HCT116 (cell line): Measurements from ENCODE around the gene TULP4. TPM values are rescaled to one million over a fixed set of nuclear protein-coding genes. Genes with fewer than 3 reads are reported as not detected.

Experiments used
- ATAC-seq: fragments of 200-7000 bp; cut with Tn5 transposase; 2 replicates; pipeline ENCODE4 v1.9.1; 2020; ENCODE audit warnings: mild to moderate bottlenecking, moderate library complexity
- BruUV-seq: library from RNA; stranded (reverse); fragments of 400-500 nt; replicated peaks from 2 replicates; lab custom pipeline; 2021; lab: Mats Ljungman, UMichigan
- CTCF ChIA-PET: fragments of 300-600 bp; sonication (Branson Sonifier 250); formaldehyde crosslinking; loops from one replicate; lab custom pipeline; 2021; ENCODE audit warnings: antibody characterized with exemption; lab: Charles Lee
- POLR2A ChIA-PET: fragments of 300-600, 350-600 bp; sonication (Branson Sonifier 250); formaldehyde crosslinking; loops from one replicate; lab custom pipeline; 2021; ENCODE audit warnings: antibody characterized with exemption; lab: Charles Lee
- RAD21 ChIA-PET, 2 experiments: fragments of 300-600 bp; sonication (Branson Sonifier 250); formaldehyde crosslinking; loops; one replicate each; lab custom pipeline; 2023; ENCODE audit warnings: low total read pairs in 2 of 2; ENCODE audit not compliant: uncharacterized antibody in 2 of 2, unreplicated experiment in 2 of 2, low non-redundant PET in 1 of 2; lab: Charles Lee
- DNase-seq: peaks from one replicate; pipeline ENCODE4 v3.0.0-alpha.2; 2010; ENCODE audit warnings: low read depth, low spot score
- H2AFZ ChIP-seq: fragments of 200-600 bp; shearing (Covaris generic), sonication (generic); 2 replicates; pipeline ENCODE4 v1.6.1; 2017; ENCODE audit warnings: low read depth, mixed run types, mixed read lengths, antibody characterized with exemption, low read length; ENCODE audit not compliant: poor library complexity, severe bottlenecking
- H3K27ac ChIP-seq: 2 replicates; pipeline ENCODE4 v1.5.1; 2012; ENCODE audit warnings: low read depth, low read length
- H3K27me3 ChIP-seq: fragments of 200-600 bp; sonication (generic); 2 replicates; pipeline ENCODE4 v1.6.1; 2016; ENCODE audit warnings: mixed run types, low read length, mixed read lengths; ENCODE audit not compliant: insufficient read depth
- H3K36me3 ChIP-seq, 2 experiments: fragments of 200-500 bp in 1 of 2; fragments of 200-600 bp in 1 of 2; sonication (Bioruptor generic) in 1 of 2; sonication (generic) in 1 of 2; 2 replicates each; pipeline versions ENCODE4 v1.5.1 to v1.6.1; 2014 to 2016; ENCODE audit warnings: low read length in 2 of 2, inconsistent platforms in 1 of 2, mixed read lengths in 1 of 2, mixed run types in 1 of 2; ENCODE audit not compliant: insufficient read depth in 2 of 2, control insufficient read depth in 1 of 2
- H3K4me1 ChIP-seq, 2 experiments: fragments of 200-600 bp in 1 of 2; sonication (generic) in 1 of 2; 2 replicates each; pipeline versions ENCODE4 v1.5.1 to v1.6.1; 2012 to 2017; ENCODE audit warnings: low read length in 2 of 2, inconsistent platforms in 1 of 2, mild to moderate bottlenecking in 1 of 2, mixed read lengths in 1 of 2, mixed run types in 1 of 2, moderate library complexity in 1 of 2; ENCODE audit not compliant: insufficient read depth in 2 of 2, control insufficient read depth in 1 of 2
- H3K4me2 ChIP-seq: fragments of 200-600 bp; sonication (generic); 2 replicates; pipeline ENCODE4 v1.6.1; 2017; ENCODE audit warnings: mixed run types, low read length, mixed read lengths
- H3K4me3 ChIP-seq, 2 experiments: fragments of 200-600 bp in 1 of 2; sonication (generic) in 1 of 2; replicated peaks in 1 of 2; 2 replicates each; pipeline ENCODE4 v1.5.1; 2011 to 2016; ENCODE audit warnings: low read length in 2 of 2, control low read depth in 1 of 2, low read depth in 1 of 2, mild to moderate bottlenecking in 1 of 2, mixed read lengths in 1 of 2, mixed run types in 1 of 2
- H3K79me2 ChIP-seq: fragments of 200-600 bp; sonication (generic); 2 replicates; pipeline ENCODE4 v1.6.1; 2017; ENCODE audit warnings: mild to moderate bottlenecking, mixed run types, low read length, moderate library complexity, mixed read lengths; ENCODE audit not compliant: insufficient read depth
- H3K9ac ChIP-seq: fragments of 200-600 bp; sonication (generic); 2 replicates; pipeline ENCODE4 v1.6.1; 2016; ENCODE audit warnings: low read length, mixed read lengths
- H3K9me2 ChIP-seq: fragments of 200-600 bp; sonication (generic), shearing (Covaris generic); 2 replicates; pipeline ENCODE4 v1.6.1; 2017; ENCODE audit warnings: mixed run types, mild to moderate bottlenecking, moderate library complexity; ENCODE audit not compliant: insufficient read depth
- H3K9me3 ChIP-seq, 2 experiments: fragments of 200-500 bp in 1 of 2; fragments of 200-600 bp in 1 of 2; sonication (Bioruptor generic) in 1 of 2; sonication (generic) in 1 of 2; 2 replicates each; pipeline ENCODE4 v1.6.1; 2014 to 2017; ENCODE audit warnings: low read length in 2 of 2, mixed read lengths in 2 of 2, inconsistent platforms in 1 of 2, low read depth in 1 of 2, mild to moderate bottlenecking in 1 of 2, mixed run types in 1 of 2, moderate library complexity in 1 of 2; ENCODE audit not compliant: control insufficient read depth in 1 of 2, insufficient read depth in 1 of 2
- H4K20me1 ChIP-seq: fragments of 200-600 bp; sonication (generic), shearing (Covaris generic); 2 replicates; pipeline ENCODE4 v1.6.1; 2017; ENCODE audit warnings: mixed run types, mild to moderate bottlenecking, moderate library complexity; ENCODE audit not compliant: insufficient read depth
- CBX3 ChIP-seq: IDR thresholded peaks from 2 replicates; pipeline ENCODE4 v1.6.1; 2012; ENCODE audit warnings: low read depth
- EGR1 ChIP-seq: IDR thresholded peaks from 2 replicates; pipeline ENCODE4 v1.6.1; 2012; ENCODE audit warnings: low read depth
- ELF1 ChIP-seq: IDR thresholded peaks from 2 replicates; pipeline ENCODE4 v1.6.1; 2012; ENCODE audit warnings: low read depth, borderline replicate concordance
- EZH2 ChIP-seq: fragments of 200-600 bp; sonication (generic); IDR thresholded peaks from 2 replicates; pipeline ENCODE4 v1.6.1; 2017; ENCODE audit warnings: antibody characterized with exemption, mixed run types
- EZH2phosphoT487 ChIP-seq: fragments of 200-600 bp; IDR thresholded peaks from 2 replicates; pipeline ENCODE4 v1.6.1; 2018; ENCODE audit warnings: antibody characterized with exemption, borderline replicate concordance
- POLR2A ChIP-seq: IDR thresholded peaks from 2 replicates; pipeline ENCODE4 v1.7.0; 2011; ENCODE audit warnings: borderline replicate concordance; ENCODE audit not compliant: insufficient read depth, insufficient read length; ENCODE audit errors: extremely low read depth
- RAD21 ChIP-seq: IDR thresholded peaks from 2 replicates; pipeline ENCODE4 v1.6.1; 2012; ENCODE audit warnings: low read depth, mild to moderate bottlenecking
- REST ChIP-seq: IDR thresholded peaks from 2 replicates; pipeline ENCODE4 v1.6.1; 2012; ENCODE audit warnings: low read depth
- SP1 ChIP-seq: IDR thresholded peaks from 2 replicates; pipeline ENCODE4 v1.6.1; 2012; ENCODE audit warnings: low read depth
- SRF ChIP-seq: IDR thresholded peaks from 2 replicates; pipeline ENCODE4 v1.6.1; 2012; ENCODE audit warnings: low read depth
- TCF7L2 ChIP-seq: IDR thresholded peaks from 2 replicates; pipeline ENCODE4 v1.7.0; 2011; ENCODE audit warnings: borderline replicate concordance, inconsistent platforms; ENCODE audit not compliant: insufficient read depth, insufficient read length; ENCODE audit errors: extremely low read depth
- YY1 ChIP-seq: IDR thresholded peaks from 2 replicates; pipeline ENCODE4 v1.6.1; 2011; ENCODE audit warnings: low read length, low read depth, moderate library complexity, mild to moderate bottlenecking; ENCODE audit not compliant: insufficient replicate concordance; ENCODE audit errors: extremely low read depth
- ZFX ChIP-seq: fragments of 450-650 bp; IDR thresholded peaks from 2 replicates; pipeline ENCODE4 v1.6.1; 2017
- ZNF274 ChIP-seq: fragments of 200-500 bp; sonication (Bioruptor generic); IDR thresholded peaks from 2 replicates; pipeline ENCODE4 v1.6.1; 2014; ENCODE audit warnings: mild to moderate bottlenecking, low read depth, low read length, inconsistent platforms
- intact Hi-C: fragments of 100-400 bp; cut with micrococcal nuclease; formaldehyde crosslinking; loops from 2 replicates; pipeline ENCODE4 v1.10.0; 2022
- total RNA-seq: library from RNA; stranded (reverse); gene quantifications from one replicate; pipeline ENCODE4 v1.2.1, GENCODE V29; 2021; ENCODE audit not compliant: unreplicated experiment
- TF ChIP-seq, protein P1 (sequence below): IDR thresholded peaks from 2 replicates; pipeline ENCODE4 v1.6.1; 2012

TULP4 gene
- total RNA-seq, 1 experiment from 2014 or later, result 70.8 TPM

GRCh38 chr6:158457616-158458278, 145.5 kb downstream of the TULP4 start:
- H3K9me2 ChIP-seq, result no peaks in the 10 kb centered on the region
- H3K27me3 ChIP-seq, result no peaks in the 10 kb centered on the region
- POLR2A ChIA-PET, result no interaction called here
- no peak for ATAC-seq
- no TSS peak for BruUV-seq
- no peaks in the 10 kb centered on the region for H3K36me3 ChIP-seq
- H3K27ac ChIP-seq, result no peak overlapping the region
- CTCF ChIA-PET, result no interaction called here
- H4K20me1 ChIP-seq, result no peaks in the 10 kb centered on the region; the same call in 1 of the 2 replicates
- TF ChIP-seq REST, result no peak
- no peak for TF ChIP-seq SP1
- no peak for TF ChIP-seq EZH2
- no peaks in the 10 kb centered on the region for H3K9me3 ChIP-seq
- DNase-seq, result no peak
- no peak overlapping the region for H3K4me2 ChIP-seq
- RAD21 ChIA-PET, result no interaction called here
- no peaks in the 10 kb centered on the region for H3K4me1 ChIP-seq
- intact Hi-C loops, result no loop called here
- no peak overlapping the region for H3K9ac ChIP-seq
- no peaks in the 10 kb centered on the region for H3K79me2 ChIP-seq
- H2AFZ ChIP-seq, result no peak overlapping the region
- no peak overlapping the region for H3K4me3 ChIP-seq

DNA sequence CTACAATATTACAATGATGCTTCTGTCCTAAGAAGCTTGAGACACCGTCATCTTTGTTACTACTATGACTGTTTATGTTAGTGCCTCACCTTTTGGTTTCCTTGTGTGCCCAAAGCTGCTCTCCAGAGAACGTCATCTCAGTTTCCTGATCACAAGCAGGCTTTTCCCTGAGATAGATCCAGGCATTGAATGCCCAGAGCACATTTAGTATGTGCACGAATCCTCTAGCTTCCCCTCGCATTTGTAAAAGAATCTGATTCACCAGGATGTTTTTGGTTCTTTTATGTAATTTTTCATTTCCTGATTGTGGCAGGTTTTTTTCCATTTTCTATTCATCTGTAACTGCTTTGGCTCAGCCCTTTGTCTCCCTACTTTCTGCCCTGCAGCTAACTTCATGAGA, 147.5 kb downstream of the TULP4 start:
- no TSS peak for BruUV-seq
- H3K4me2 ChIP-seq, result no peak overlapping the region
- no peaks in the 10 kb centered on the region for H3K27me3 ChIP-seq
- no peak overlapping the region for H2AFZ ChIP-seq
- no peak overlapping the region for H3K4me3 ChIP-seq
- ChIA-PET POLR2A (no interaction called here), CTCF (no interaction called here), RAD21 (no interaction called here)
- no peaks in the 10 kb centered on the region for H3K9me3 ChIP-seq
- TF ChIP-seq POLR2A, result no peak
- TF ChIP-seq TCF7L2, result no peak
- no peak for TF ChIP-seq ELF1
- no peak for TF ChIP-seq CBX3
- TF ChIP-seq, protein P1, sequence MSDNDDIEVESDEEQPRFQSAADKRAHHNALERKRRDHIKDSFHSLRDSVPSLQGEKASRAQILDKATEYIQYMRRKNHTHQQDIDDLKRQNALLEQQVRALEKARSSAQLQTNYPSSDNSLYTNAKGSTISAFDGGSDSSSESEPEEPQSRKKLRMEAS, result no peak
- TF ChIP-seq EZH2phosphoT487, result no peak
- no peak for TF ChIP-seq EGR1
- TF ChIP-seq SRF, result no peak
- TF ChIP-seq ZNF274, result no peak
- no peak for TF ChIP-seq YY1
- no peak for TF ChIP-seq ZFX
- TF ChIP-seq RAD21, result no peak
- DNase-seq (no peak), ATAC-seq (no peak)
- intact Hi-C loops, result no loop called here
- no peaks in the 10 kb centered on the region for H3K4me1 ChIP-seq
- no peaks in the 10 kb centered on the region for H3K79me2 ChIP-seq
- H4K20me1 ChIP-seq, result no peaks in the 10 kb centered on the region; the same call in 1 of the 2 replicates
- H3K9ac ChIP-seq, result no peak overlapping the region
- H3K36me3 ChIP-seq, result peaks cover 0 to 4% of the 10 kb centered on the region in 2 experiments; a peak in 1 of 4 replicates
- no peak overlapping the region for H3K27ac ChIP-seq
- no peaks in the 10 kb centered on the region for H3K9me2 ChIP-seq
